Measurements from ENCODE around the gene PERM1.
"Not testable (repeated sequence)": the region's sequence is repeated elsewhere in the genome, so short reads cannot be mapped to it uniquely, and the experiment has no call there.

Gene PERM1

GRCh38 chr1:997993-998744, 16.3 kb upstream of the PERM1 start:
- TF ChIP-seq Cebpa-rat (IDR thresholded peaks at IDR 0.05), result no peak
- Histone ChIP-seq H3K27me3 (peaks cover 95% of the 10 kb centered on the region), H3K4me1 (peaks cover 59% of the 10 kb centered on the region), H3K9ac (no peak overlapping the region), H3K4me3 (peak overlapping the region; percentile 70; the same call in 1 of the 2 replicates), H3K27ac (no peak overlapping the region), H3K9me3 (no peaks in the 10 kb centered on the region), H3K36me3 (no peaks in the 10 kb centered on the region), H4K20me1 (peaks cover 61% of the 10 kb centered on the region), H3K4me2 (peak overlapping the region; percentile 88)

GRCh38 chr1:997713-997992, 15.8 kb upstream of the PERM1 start:
- H3K9ac ChIP-seq, result no peak overlapping the region
- no peak overlapping the region for H3K4me2 ChIP-seq
- no peak overlapping the region for H3K27ac ChIP-seq
- H3K9me3 ChIP-seq, result no peaks in the 10 kb centered on the region
- H3K4me1 ChIP-seq, result peaks cover 54% of the 10 kb centered on the region
- H3K4me3 ChIP-seq, result no peak overlapping the region
- no peak for TF ChIP-seq Cebpa-rat (IDR thresholded peaks at IDR 0.05)
- peaks cover 56% of the 10 kb centered on the region for H4K20me1 ChIP-seq
- H3K27me3 ChIP-seq, result peaks cover 90% of the 10 kb centered on the region
- no peaks in the 10 kb centered on the region for H3K36me3 ChIP-seq

DNA sequence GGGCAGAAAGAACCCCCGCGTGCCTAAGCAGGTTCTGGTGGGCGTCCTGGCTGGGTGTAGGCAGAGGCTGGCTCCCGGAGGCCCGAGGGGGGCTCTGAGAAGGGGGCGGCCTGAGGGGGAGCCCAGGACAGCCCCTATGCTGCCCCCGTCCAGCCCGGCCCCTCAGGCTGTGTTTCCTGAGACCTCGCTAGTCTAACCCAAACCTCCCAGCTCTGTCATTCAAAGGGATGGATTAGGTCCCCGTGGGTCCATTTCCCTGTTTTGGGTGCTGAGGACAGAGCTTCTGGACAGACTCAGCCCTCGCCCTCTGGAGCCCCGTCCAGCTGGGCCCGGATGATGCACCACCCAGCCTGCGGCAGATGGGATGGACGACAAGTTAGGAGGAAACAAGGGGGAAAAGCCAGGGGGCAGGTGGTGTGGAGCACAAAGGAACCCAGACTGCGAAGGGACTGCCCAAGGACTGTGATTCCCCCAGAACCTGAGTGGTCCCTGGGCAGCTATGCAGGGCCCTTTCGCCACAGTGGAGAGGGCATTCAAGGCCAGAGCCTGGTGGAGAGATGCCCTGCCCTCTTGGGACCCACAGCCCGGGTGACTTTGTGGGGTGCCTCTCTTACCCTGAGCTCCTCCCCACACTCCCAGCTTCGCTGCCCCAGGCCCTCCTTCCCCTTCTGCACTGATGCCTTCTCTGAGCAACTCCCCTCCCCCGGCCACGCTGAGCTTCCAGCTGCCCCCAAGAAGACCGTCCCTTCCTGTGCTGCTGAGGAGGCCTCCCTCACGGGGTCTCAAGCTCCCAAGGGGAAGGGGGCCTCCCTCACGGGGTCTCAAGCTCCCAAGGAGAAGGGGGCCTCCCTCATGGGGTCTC, 15.2 kb upstream of the PERM1 start:
- H3K27ac ChIP-seq, result no peak overlapping the region
- no peak for TF ChIP-seq Cebpa-rat (IDR thresholded peaks at IDR 0.05)
- no peak overlapping the region for H3K9ac ChIP-seq
- no peaks in the 10 kb centered on the region for H3K36me3 ChIP-seq
- no peaks in the 10 kb centered on the region for H3K9me3 ChIP-seq
- peaks cover 50% of the 10 kb centered on the region for H4K20me1 ChIP-seq
- H3K27me3 ChIP-seq, result peaks cover 84% of the 10 kb centered on the region
- no peak overlapping the region for H3K4me2 ChIP-seq
- H3K4me1 ChIP-seq, result peaks cover 48% of the 10 kb centered on the region
- no peak overlapping the region for H3K4me3 ChIP-seq

GRCh38 chr1:995665-996633, 14.1 kb upstream of the PERM1 start:
- Histone ChIP-seq H3K27me3 (peaks cover 73% of the 10 kb centered on the region), H3K4me3 (no peak overlapping the region), H3K36me3 (no peaks in the 10 kb centered on the region), H3K4me2 (no peak overlapping the region), H3K9ac (no peak overlapping the region), H3K27ac (no peak overlapping the region), H4K20me1 (peaks cover 41% of the 10 kb centered on the region), H3K4me1 (peaks cover 37% of the 10 kb centered on the region), H3K9me3 (peaks cover 5% of the 10 kb centered on the region)
- no peak for TF ChIP-seq Cebpa-rat (IDR thresholded peaks at IDR 0.05)

DNA sequence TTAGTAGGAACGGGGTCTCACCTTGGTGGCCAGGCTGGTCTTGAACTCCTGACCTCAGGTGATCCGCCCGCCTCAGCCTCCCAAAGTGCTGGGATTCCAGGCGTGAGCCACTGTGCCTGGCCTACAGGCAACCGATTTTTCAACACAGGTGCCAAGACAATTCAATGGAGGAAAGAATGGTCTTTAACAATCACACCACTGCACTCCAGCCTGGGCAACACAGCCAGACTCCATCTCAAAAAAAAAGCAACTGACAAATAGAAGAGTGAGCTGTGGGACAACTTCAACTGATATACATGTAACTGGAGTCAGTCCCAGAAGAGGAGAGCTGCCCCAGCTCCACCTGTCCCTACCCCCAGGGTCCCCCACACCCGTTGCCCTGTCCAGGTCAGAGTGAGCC, 12.7 kb upstream of the PERM1 start:
- not testable (repeated sequence) for H3K36me3 ChIP-seq, H3K4me2 ChIP-seq, H3K27ac ChIP-seq, H3K9me3 ChIP-seq, H3K4me3 ChIP-seq, H3K9ac ChIP-seq
- peaks cover 27% of the 10 kb centered on the region for H4K20me1 ChIP-seq
- H3K27me3 ChIP-seq, result peaks cover 59% of the 10 kb centered on the region
- peaks cover 23% of the 10 kb centered on the region for H3K4me1 ChIP-seq

DNA sequence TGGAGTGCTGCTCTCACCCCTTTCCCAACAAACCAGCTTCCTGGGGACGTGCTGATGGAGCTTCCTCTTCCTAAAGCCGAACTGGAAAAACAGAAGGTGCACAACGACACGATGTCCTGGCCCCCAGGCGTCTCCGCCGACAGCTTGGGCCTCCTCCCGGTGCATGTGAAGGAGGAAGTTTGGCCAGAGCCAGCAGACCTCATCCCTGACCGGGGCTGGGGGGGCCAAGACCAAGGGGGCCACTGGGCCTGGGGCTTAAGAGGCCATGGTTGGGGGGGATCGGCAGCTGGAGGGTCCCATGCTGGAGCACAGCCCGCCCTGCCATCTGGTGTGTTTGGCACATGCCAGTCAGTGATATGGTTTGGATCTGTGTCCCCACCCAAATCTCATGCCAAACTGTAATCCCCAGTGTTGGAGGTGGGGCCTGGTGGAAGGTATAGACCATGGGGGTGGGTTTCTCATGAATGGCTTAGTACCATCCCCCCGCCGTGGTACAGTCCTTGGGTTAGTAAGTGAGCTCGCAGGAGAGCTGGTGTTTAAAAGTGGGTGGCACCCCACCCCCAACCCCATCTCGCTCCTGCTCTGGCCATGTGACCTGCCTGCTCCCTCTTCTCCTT, 11.6 kb upstream of the PERM1 start:
- H3K9me3 ChIP-seq, result peaks cover 5% of the 10 kb centered on the region
- no peaks in the 10 kb centered on the region for H3K36me3 ChIP-seq
- TF ChIP-seq Cebpa-rat (IDR thresholded peaks at IDR 0.05), result no peak
- H3K27ac ChIP-seq, result no peak overlapping the region
- H3K4me1 ChIP-seq, result peaks cover 14% of the 10 kb centered on the region
- H4K20me1 ChIP-seq, result peaks cover 19% of the 10 kb centered on the region
- no peak overlapping the region for H3K9ac ChIP-seq
- H3K27me3 ChIP-seq, result peaks cover 49% of the 10 kb centered on the region
- no peak overlapping the region for H3K4me2 ChIP-seq
- H3K4me3 ChIP-seq, result no peak overlapping the region

GRCh38 chr1:992362-992761, 10.5 kb upstream of the PERM1 start:
- peaks cover 3% of the 10 kb centered on the region; the same call in 1 of the 2 replicates for H3K4me1 ChIP-seq
- H3K9ac ChIP-seq, result no peak overlapping the region
- H4K20me1 ChIP-seq, result peaks cover 8% of the 10 kb centered on the region
- no peak overlapping the region for H3K27ac ChIP-seq
- H3K9me3 ChIP-seq, result peaks cover 5% of the 10 kb centered on the region
- no peaks in the 10 kb centered on the region for H3K36me3 ChIP-seq
- H3K27me3 ChIP-seq, result peaks cover 37% of the 10 kb centered on the region
- no peak for TF ChIP-seq Cebpa-rat (IDR thresholded peaks at IDR 0.05)
- H3K4me3 ChIP-seq, result no peak overlapping the region
- no peak overlapping the region for H3K4me2 ChIP-seq

GRCh38 chr1:991895-992294, 10.0 kb upstream of the PERM1 start:
- Histone ChIP-seq H3K27ac (no peak overlapping the region), H3K36me3 (no peaks in the 10 kb centered on the region), H3K9me3 (peaks cover 5% of the 10 kb centered on the region), H3K4me3 (no peak overlapping the region), H3K9ac (no peak overlapping the region), H3K27me3 (peaks cover 33% of the 10 kb centered on the region), H3K4me1 (no peaks in the 10 kb centered on the region), H3K4me2 (no peak overlapping the region), H4K20me1 (peaks cover 4% of the 10 kb centered on the region)
- no peak for TF ChIP-seq Cebpa-rat (IDR thresholded peaks at IDR 0.05)

DNA sequence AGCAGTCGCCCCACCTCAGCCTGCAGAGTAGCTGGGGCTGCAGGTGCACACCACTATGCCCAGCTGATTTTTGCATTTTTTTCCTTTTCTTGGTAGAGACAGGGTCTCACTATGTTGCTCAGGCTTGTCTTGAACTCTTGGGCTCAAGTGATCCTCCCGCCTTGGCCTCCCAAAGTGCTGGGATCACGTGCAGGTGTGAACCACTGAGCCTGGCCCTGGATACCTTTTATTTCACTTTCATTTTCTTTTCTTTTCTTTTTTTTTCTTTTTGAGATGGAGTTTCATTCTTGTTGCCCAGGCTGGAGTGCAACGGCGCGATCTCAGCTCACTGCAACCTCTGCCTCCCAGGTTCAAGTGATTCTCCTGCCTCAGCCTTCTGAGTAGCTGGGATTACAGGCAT, 9.4 kb upstream of the PERM1 start:
- not testable (repeated sequence) for H3K4me1 ChIP-seq, H3K36me3 ChIP-seq, H3K4me2 ChIP-seq, H4K20me1 ChIP-seq, H3K27ac ChIP-seq, H3K4me3 ChIP-seq, H3K9me3 ChIP-seq, H3K9ac ChIP-seq
- H3K27me3 ChIP-seq, result peaks cover 26% of the 10 kb centered on the region

DNA sequence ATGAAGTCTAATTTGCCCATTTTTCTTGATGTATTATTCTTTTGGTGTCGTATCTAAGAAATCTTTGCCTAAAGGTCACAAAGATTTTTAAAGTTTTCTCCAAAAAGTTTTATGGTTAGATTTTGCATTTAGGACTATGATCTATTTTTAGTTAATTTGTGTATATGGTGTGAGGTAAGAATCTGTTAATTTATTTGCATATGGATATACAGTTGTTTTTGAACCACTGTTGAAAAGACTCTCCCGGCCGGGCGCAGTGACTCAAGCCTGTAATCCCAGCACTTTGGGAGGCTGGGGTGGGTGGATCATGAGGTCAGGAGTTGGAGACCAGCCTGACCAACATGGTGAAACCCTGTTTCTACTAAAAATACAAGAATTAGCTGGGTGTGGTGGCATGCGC, 6.2 kb upstream of the PERM1 start:
- not testable (repeated sequence) for H4K20me1 ChIP-seq, H3K4me1 ChIP-seq, H3K4me3 ChIP-seq, H3K9ac ChIP-seq, H3K27ac ChIP-seq, H3K36me3 ChIP-seq, H3K4me2 ChIP-seq, H3K9me3 ChIP-seq
- peaks cover 25% of the 10 kb centered on the region for H3K27me3 ChIP-seq
